Fibroblast of lung (primary cell): ENCODE measurements around the gene SLC38A2. TPM values are rescaled to one million over a fixed set of nuclear protein-coding genes. Genes with fewer than 3 reads are reported as not detected.

ENCODE experiments used
- DNase-seq, 2 donors: peaks; one replicate each; pipeline versions ENCODE4 v3.0.0 to v3.0.0-alpha.2; 2010; ENCODE audit warnings: low read depth in 2 of 2
- H2AFZ ChIP-seq: 2 replicates; pipeline ENCODE4 v1.5.1; 2012; ENCODE audit warnings: low read length, control low read depth, inconsistent platforms
- H3K27ac ChIP-seq: 2 replicates; pipeline ENCODE4 v1.5.1; 2011; ENCODE audit warnings: low read length, control low read depth; ENCODE audit not compliant: insufficient read depth
- H3K27me3 ChIP-seq: 2 replicates; pipeline ENCODE4 v1.5.1; 2011; ENCODE audit warnings: mild to moderate bottlenecking, low read length; ENCODE audit not compliant: control insufficient read depth, insufficient read depth
- H3K36me3 ChIP-seq: 2 replicates; pipeline ENCODE4 v1.5.1; 2011; ENCODE audit warnings: low read length; ENCODE audit not compliant: control insufficient read depth, insufficient read depth
- H3K4me1 ChIP-seq: 2 replicates; pipeline ENCODE4 v1.5.1; 2011; ENCODE audit warnings: low read length; ENCODE audit not compliant: control insufficient read depth, insufficient read depth; ENCODE audit errors: extremely low read depth
- H3K4me2 ChIP-seq: 2 replicates; pipeline ENCODE4 v1.5.1; 2011; ENCODE audit warnings: low read length, control low read depth; ENCODE audit not compliant: insufficient read depth; ENCODE audit errors: extremely low read depth
- H3K4me3 ChIP-seq, 4 experiments: fragments of 200-600 bp in 1 of 4; sonication (generic) in 1 of 4; replicated peaks in 1 of 4; 2 replicates each; pipeline ENCODE4 v1.5.1; 2011 to 2016; ENCODE audit warnings: low read length in 4 of 4, low read depth in 3 of 4, mild to moderate bottlenecking in 3 of 4, control low read depth in 2 of 4, inconsistent platforms in 1 of 4, mixed read lengths in 1 of 4; ENCODE audit not compliant: insufficient read depth in 1 of 4; ENCODE audit errors: control extremely low read depth in 1 of 4
- H3K79me2 ChIP-seq: 2 replicates; pipeline ENCODE4 v1.5.1; 2012; ENCODE audit warnings: mild to moderate bottlenecking, low read length, inconsistent platforms; ENCODE audit not compliant: control insufficient read depth, insufficient read depth
- H3K9ac ChIP-seq: 2 replicates; pipeline ENCODE4 v1.5.1; 2011; ENCODE audit warnings: mild to moderate bottlenecking, low read length, control low read depth; ENCODE audit not compliant: insufficient read depth
- H3K9me3 ChIP-seq: 2 replicates; pipeline ENCODE4 v1.5.1; 2012; ENCODE audit warnings: low read depth, low read length; ENCODE audit not compliant: control insufficient read depth, insufficient read depth
- H4K20me1 ChIP-seq: 2 replicates; pipeline ENCODE4 v1.5.1; 2011; ENCODE audit warnings: low read length; ENCODE audit not compliant: control insufficient read depth, insufficient read depth; ENCODE audit errors: extremely low read depth
- EZH2 ChIP-seq: IDR thresholded peaks from 2 replicates; pipeline ENCODE4 v1.5.1; 2012; ENCODE audit warnings: low read length, control low read depth, mild to moderate bottlenecking; ENCODE audit errors: missing control alignments
- polyA plus RNA-seq, 2 donors: library from polyadenylated mRNA; depleted of rRNA in 1 of 2; stranded (reverse) in 1 of 2; unstranded in 1 of 2; fragments of >200 nt; gene quantifications; 2 replicates each; pipeline ENCODE4 v1.2.1, GENCODE V29; 2011 to 2012; ENCODE audit warnings: missing spikeins in 1 of 2
- total RNA-seq: library from RNA; depleted of rRNA; stranded (reverse); fragments of >200 nt; gene quantifications from 2 replicates; pipeline ENCODE4 v1.2.1, GENCODE V29; 2014
- TF ChIP-seq, protein P1 (sequence below), 2 donors: IDR thresholded peaks in 1 of 2; conservative IDR thresholded peaks in 1 of 2; 1 replicate in 1 of 2; 2 replicates in 1 of 2; pipeline ENCODE4 v1.5.1; 2011 to 2012; ENCODE audit warnings: low read length in 2 of 2, control low read depth in 1 of 2, inconsistent platforms in 1 of 2, low read depth in 1 of 2, mild to moderate bottlenecking in 1 of 2

Gene SLC38A2
- total and polyA plus RNA-seq, 2 donors (not counting 1 experiment from before 2014, with no cell fraction given) = 940 to 1,357 TPM

DNA sequence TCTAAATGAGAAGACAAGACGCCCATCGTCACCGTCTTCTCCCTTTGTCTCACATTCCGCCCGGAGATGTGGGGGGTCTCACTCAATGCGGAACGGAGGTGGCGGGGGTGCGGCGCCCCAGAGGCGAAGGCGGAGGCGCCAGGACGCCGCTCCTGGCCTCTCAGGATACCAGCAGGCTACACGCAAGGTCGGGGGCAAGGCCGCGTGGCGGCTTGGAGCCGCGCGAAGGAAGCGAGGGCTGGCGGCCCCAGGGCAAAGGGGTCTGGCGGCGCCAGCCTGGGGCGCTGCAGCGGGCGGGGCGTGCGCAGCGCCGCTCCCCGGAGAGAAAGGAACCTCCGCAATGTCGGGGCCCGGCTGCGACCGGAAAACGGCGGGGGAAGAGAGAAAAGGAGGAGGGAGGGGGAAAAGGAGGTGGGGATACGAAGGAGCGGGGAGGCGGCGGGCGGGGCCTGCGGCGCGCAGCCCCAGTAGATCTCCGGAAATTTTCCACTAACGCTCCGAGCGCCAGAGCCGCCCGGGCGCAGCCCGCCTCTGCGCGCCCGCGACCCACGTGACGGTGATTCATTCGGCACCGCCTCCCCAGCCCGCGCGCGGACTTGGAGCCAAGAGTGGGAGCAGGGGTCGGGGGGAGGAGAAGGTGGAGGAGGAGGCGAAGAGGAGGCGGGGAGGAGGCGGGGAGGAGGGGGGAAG lies 10.5 kb upstream of the SLC38A2 start:
- H3K4me3 ChIP-seq = peak overlapping the region; percentile 67 to 85 (median 77)
- TF ChIP-seq, protein P1, sequence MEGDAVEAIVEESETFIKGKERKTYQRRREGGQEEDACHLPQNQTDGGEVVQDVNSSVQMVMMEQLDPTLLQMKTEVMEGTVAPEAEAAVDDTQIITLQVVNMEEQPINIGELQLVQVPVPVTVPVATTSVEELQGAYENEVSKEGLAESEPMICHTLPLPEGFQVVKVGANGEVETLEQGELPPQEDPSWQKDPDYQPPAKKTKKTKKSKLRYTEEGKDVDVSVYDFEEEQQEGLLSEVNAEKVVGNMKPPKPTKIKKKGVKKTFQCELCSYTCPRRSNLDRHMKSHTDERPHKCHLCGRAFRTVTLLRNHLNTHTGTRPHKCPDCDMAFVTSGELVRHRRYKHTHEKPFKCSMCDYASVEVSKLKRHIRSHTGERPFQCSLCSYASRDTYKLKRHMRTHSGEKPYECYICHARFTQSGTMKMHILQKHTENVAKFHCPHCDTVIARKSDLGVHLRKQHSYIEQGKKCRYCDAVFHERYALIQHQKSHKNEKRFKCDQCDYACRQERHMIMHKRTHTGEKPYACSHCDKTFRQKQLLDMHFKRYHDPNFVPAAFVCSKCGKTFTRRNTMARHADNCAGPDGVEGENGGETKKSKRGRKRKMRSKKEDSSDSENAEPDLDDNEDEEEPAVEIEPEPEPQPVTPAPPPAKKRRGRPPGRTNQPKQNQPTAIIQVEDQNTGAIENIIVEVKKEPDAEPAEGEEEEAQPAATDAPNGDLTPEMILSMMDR (conservative IDR thresholded peaks at IDR 0.05 in 1 of 2, IDR thresholded peaks at IDR 0.05 in 1 of 2; ENCODE audit: low read depth in 1 of 2, low read length in 2 of 2) = peak in 1 of 2 donors; percentile 5
- no peak for TF ChIP-seq EZH2
- peak overlapping the region; percentile 83 for H3K9ac ChIP-seq
- no peaks in the 10 kb centered on the region for H4K20me1 ChIP-seq
- peaks cover 27% of the 10 kb centered on the region for H3K4me1 ChIP-seq
- H3K27ac ChIP-seq = peak overlapping the region; percentile 98
- H3K4me2 ChIP-seq = peak overlapping the region; percentile 98
- H3K27me3 ChIP-seq = no peaks in the 10 kb centered on the region
- no peak overlapping the region for H2AFZ ChIP-seq
- peaks cover 2% of the 10 kb centered on the region for H3K36me3 ChIP-seq
- DNase-seq = peak; percentile 96 to 97
- H3K9me3 ChIP-seq = no peaks in the 10 kb centered on the region
- peaks cover 27% of the 10 kb centered on the region for H3K79me2 ChIP-seq

DNA sequence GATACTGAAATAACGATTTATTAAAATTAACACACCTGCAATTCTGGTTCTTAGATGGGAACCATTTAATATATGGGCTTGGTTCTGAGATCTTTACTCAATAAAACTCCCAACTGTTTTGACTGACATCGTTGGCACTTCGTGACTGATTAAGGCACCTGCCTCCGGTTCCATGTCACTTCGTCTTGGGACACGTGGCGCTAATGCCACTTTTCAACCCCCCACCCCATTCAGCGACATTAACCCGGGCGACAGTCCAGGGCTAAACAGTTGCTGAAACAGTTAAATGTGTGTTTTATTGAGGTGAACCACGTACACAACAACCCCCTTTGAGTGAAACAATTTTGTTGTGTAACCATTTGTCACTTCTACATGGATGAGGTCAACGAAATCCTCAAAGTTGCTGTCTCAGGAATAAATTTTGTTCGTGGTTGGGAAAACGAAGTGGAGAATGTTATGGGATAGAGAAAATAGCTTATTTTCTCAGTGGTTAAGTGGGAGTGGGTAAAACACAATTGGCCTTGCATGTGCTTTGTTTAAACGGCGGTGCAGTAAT lies 9.9 kb upstream of the SLC38A2 start:
- H3K36me3 ChIP-seq = peaks cover 2% of the 10 kb centered on the region
- peak overlapping the region; percentile 67 to 85 (median 77) for H3K4me3 ChIP-seq
- no peak overlapping the region for H2AFZ ChIP-seq
- H3K4me2 ChIP-seq = peak overlapping the region; percentile 98
- H3K9me3 ChIP-seq = no peaks in the 10 kb centered on the region
- H3K27ac ChIP-seq = peak overlapping the region; percentile 98
- peak overlapping the region; percentile 83 for H3K9ac ChIP-seq
- H3K27me3 ChIP-seq = no peaks in the 10 kb centered on the region
- peak in 1 of 2 donors; percentile 41 for DNase-seq
- H3K79me2 ChIP-seq = peaks cover 22% of the 10 kb centered on the region
- H3K4me1 ChIP-seq = peaks cover 21% of the 10 kb centered on the region
- TF ChIP-seq, protein P1 (conservative IDR thresholded peaks at IDR 0.05 in 1 of 2, IDR thresholded peaks at IDR 0.05 in 1 of 2; ENCODE audit: low read depth in 1 of 2, low read length in 2 of 2) = no peak
- TF ChIP-seq EZH2 = no peak
- no peaks in the 10 kb centered on the region for H4K20me1 ChIP-seq

DNA sequence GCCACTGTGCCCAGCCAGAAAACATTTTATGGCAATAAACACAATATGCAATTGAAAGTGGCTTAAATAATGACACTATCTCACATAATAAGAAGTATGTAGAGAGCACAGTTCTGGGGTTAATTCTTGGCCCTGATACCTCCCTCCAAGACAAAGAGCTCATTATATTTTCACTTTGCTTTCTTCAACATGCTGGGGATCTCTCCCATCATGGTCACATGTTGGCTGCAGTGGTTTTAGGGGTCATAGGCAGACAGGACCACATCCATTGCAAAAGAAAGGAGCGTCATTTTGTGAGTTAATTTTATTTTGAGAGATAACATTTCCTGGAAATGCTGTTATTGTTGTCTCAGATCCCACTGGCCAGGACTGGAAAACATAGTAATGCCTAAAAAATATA lies 8.3 kb upstream of the SLC38A2 start:
- DNase-seq = no peak
- Histone ChIP-seq H4K20me1 (no peaks in the 10 kb centered on the region), H3K4me3 (no peak overlapping the region), H3K36me3 (peaks cover 2% of the 10 kb centered on the region), H3K9ac (no peak overlapping the region), H3K27me3 (no peaks in the 10 kb centered on the region), H3K79me2 (peaks cover 22% of the 10 kb centered on the region), H3K4me1 (peaks cover 18% of the 10 kb centered on the region), H3K9me3 (no peaks in the 10 kb centered on the region), H3K4me2 (no peak overlapping the region), H3K27ac (no peak overlapping the region), H2AFZ (no peak overlapping the region)
- TF ChIP-seq, protein P1 (conservative IDR thresholded peaks at IDR 0.05 in 1 of 2, IDR thresholded peaks at IDR 0.05 in 1 of 2; ENCODE audit: low read depth in 1 of 2, low read length in 2 of 2) = no peak
